Stimulated activated naive B cell treated with anti-CD40 and anti-IgM and Interleukin-4, amounts not matched to agents 10 μg/mL and 1 μg/mL and 100 μg/mL, for 72 hours (primary cell): ENCODE data around the gene HABP4.
A peak's percentile ranks its signal among the peaks of the same experiment; 100 is the strongest.

Experiments used
- ATAC-seq, 2 donors: fragments of 150-1000 bp; cut with Tn5 transposase; replicated peaks; 2 replicates each; pipeline ENCODE4 v1.10.0; 2021; ENCODE audit warnings: moderate library complexity in 1 of 2
- DNase-seq: peaks from one replicate; pipeline ENCODE4 v3.0.0; 2021
- H3K27ac Mint-ChIP-seq: one replicate; pipeline ENCODE4 v1.8.0; 2022; ENCODE audit warnings: mild to moderate bottlenecking, mixed read lengths
- H3K27me3 Mint-ChIP-seq, 2 donors: one replicate each; pipeline ENCODE4 v1.8.0; 2022; ENCODE audit warnings: mixed read lengths in 2 of 2
- H3K36me3 Mint-ChIP-seq, 2 donors: one replicate each; pipeline ENCODE4 v1.8.0; 2022; ENCODE audit warnings: mixed read lengths in 2 of 2, mild to moderate bottlenecking in 1 of 2
- H3K4me1 Mint-ChIP-seq, 2 donors: one replicate each; pipeline ENCODE4 v1.8.0; 2022; ENCODE audit warnings: mixed read lengths in 2 of 2, mild to moderate bottlenecking in 1 of 2
- H3K4me3 Mint-ChIP-seq, 2 donors: one replicate each; pipeline ENCODE4 v1.8.0; 2022; ENCODE audit warnings: mild to moderate bottlenecking in 2 of 2, mixed read lengths in 2 of 2, moderate library complexity in 1 of 2
- H3K9me3 Mint-ChIP-seq, 2 donors: one replicate each; pipeline ENCODE4 v1.8.0; 2022; ENCODE audit warnings: mixed read lengths in 2 of 2, mild to moderate bottlenecking in 1 of 2

HABP4 gene

GRCh38 chr9:96476591-96476990 lies 26.6 kb downstream of the HABP4 start:
- Mint-ChIP-seq H3K4me1 (peaks cover 5 to 7% of the 10 kb centered on the region in 2 donors), H3K36me3 (peaks cover 11 to 20% of the 10 kb centered on the region in 2 donors), H3K27me3 (no peaks in the 10 kb centered on the region), H3K9me3 (no peaks in the 10 kb centered on the region), H3K4me3 (no peak overlapping the region), H3K27ac (no peak overlapping the region)
- ATAC-seq (no peak), DNase-seq (no peak)

GRCh38 chr9:96478829-96479371 lies 28.9 kb downstream of the HABP4 start:
- peaks cover 21 to 28% of the 10 kb centered on the region in 2 donors for H3K36me3 Mint-ChIP-seq
- H3K27me3 Mint-ChIP-seq = no peaks in the 10 kb centered on the region
- H3K9me3 Mint-ChIP-seq = no peaks in the 10 kb centered on the region
- no peak overlapping the region for H3K4me3 Mint-ChIP-seq
- peaks cover 9% of the 10 kb centered on the region in 2 donors for H3K4me1 Mint-ChIP-seq
- ATAC-seq (peak; percentile 89 to 90), DNase-seq (peak; percentile 15)
- peak overlapping the region; percentile 85 for H3K27ac Mint-ChIP-seq

GRCh38 chr9:96480736-96481135 lies 30.8 kb downstream of the HABP4 start:
- Mint-ChIP-seq H3K9me3 (no peaks in the 10 kb centered on the region), H3K36me3 (peaks cover 21 to 37% of the 10 kb centered on the region in 2 donors), H3K4me1 (peaks cover 16 to 27% of the 10 kb centered on the region in 2 donors), H3K27me3 (no peaks in the 10 kb centered on the region), H3K27ac (no peak overlapping the region), H3K4me3 (no peak overlapping the region)
- ATAC-seq (no peak), DNase-seq (no peak)

- no peak for DNase-seq
- Mint-ChIP-seq H3K27ac (no peak overlapping the region), H3K27me3 (no peaks in the 10 kb centered on the region), H3K4me3 (no peak overlapping the region), H3K4me1 (peaks cover 16 to 29% of the 10 kb centered on the region in 2 donors), H3K9me3 (no peaks in the 10 kb centered on the region), H3K36me3 (peaks cover 22 to 45% of the 10 kb centered on the region in 2 donors)
- ATAC-seq = no peak
Measured at GRCh38 chr9:96482476-96482875, 32.5 kb downstream of the HABP4 start.

GRCh38 chr9:96483197-96483596 lies 33.2 kb downstream of the HABP4 start:
- no peaks in the 10 kb centered on the region for H3K9me3 Mint-ChIP-seq
- no peak for DNase-seq
- H3K36me3 Mint-ChIP-seq = peaks cover 27 to 48% of the 10 kb centered on the region in 2 donors
- ATAC-seq = no peak
- peaks cover 16 to 29% of the 10 kb centered on the region in 2 donors for H3K4me1 Mint-ChIP-seq
- no peak overlapping the region for H3K4me3 Mint-ChIP-seq
- no peak overlapping the region for H3K27ac Mint-ChIP-seq
- no peaks in the 10 kb centered on the region for H3K27me3 Mint-ChIP-seq

- peaks cover 31 to 49% of the 10 kb centered on the region in 2 donors for H3K36me3 Mint-ChIP-seq
- H3K4me1 Mint-ChIP-seq = peaks cover 12 to 24% of the 10 kb centered on the region in 2 donors
- H3K4me3 Mint-ChIP-seq = no peak overlapping the region
Measured at GRCh38 chr9:96483733-96484390, 33.9 kb downstream of the HABP4 start.

GRCh38 chr9:96484521-96484931 lies 34.6 kb downstream of the HABP4 start:
- Mint-ChIP-seq H3K4me3 (no peak overlapping the region), H3K9me3 (no peaks in the 10 kb centered on the region), H3K36me3 (peaks cover 38 to 53% of the 10 kb centered on the region in 2 donors), H3K27ac (no peak overlapping the region), H3K4me1 (peaks cover 11 to 23% of the 10 kb centered on the region in 2 donors), H3K27me3 (no peaks in the 10 kb centered on the region)
- peak; percentile 99 for ATAC-seq
- no peak for DNase-seq

More at GRCh38 chr9:96483733-96484390, 33.9 kb downstream of the HABP4 start:
- no peaks in the 10 kb centered on the region for H3K9me3 Mint-ChIP-seq
- ATAC-seq (no peak), DNase-seq (no peak)
- H3K27ac Mint-ChIP-seq = no peak overlapping the region
- H3K27me3 Mint-ChIP-seq = no peaks in the 10 kb centered on the region

- H3K27ac Mint-ChIP-seq = peak overlapping the region; percentile 3
- H3K4me3 Mint-ChIP-seq = no peak overlapping the region
- H3K36me3 Mint-ChIP-seq = peaks cover 42 to 55% of the 10 kb centered on the region in 2 donors
- peaks cover 11 to 23% of the 10 kb centered on the region in 2 donors for H3K4me1 Mint-ChIP-seq
- no peaks in the 10 kb centered on the region for H3K9me3 Mint-ChIP-seq
- ATAC-seq = no peak
- no peaks in the 10 kb centered on the region for H3K27me3 Mint-ChIP-seq
- no peak for DNase-seq
Measured at GRCh38 chr9:96485280-96485679, 35.3 kb downstream of the HABP4 start.

- Mint-ChIP-seq H3K27ac (no peak overlapping the region), H3K36me3 (peaks cover 43 to 61% of the 10 kb centered on the region in 2 donors), H3K27me3 (no peaks in the 10 kb centered on the region), H3K4me1 (peaks cover 11 to 23% of the 10 kb centered on the region in 2 donors), H3K4me3 (no peak overlapping the region), H3K9me3 (no peaks in the 10 kb centered on the region)
- ATAC-seq (no peak), DNase-seq (no peak)
Measured at GRCh38 chr9:96486386-96487028, 36.5 kb downstream of the HABP4 start.

GRCh38 chr9:96487029-96487396 lies 37.0 kb downstream of the HABP4 start:
- Mint-ChIP-seq H3K27me3 (no peaks in the 10 kb centered on the region), H3K36me3 (peaks cover 46 to 65% of the 10 kb centered on the region in 2 donors), H3K27ac (no peak overlapping the region), H3K9me3 (no peaks in the 10 kb centered on the region), H3K4me3 (no peak overlapping the region), H3K4me1 (peaks cover 11 to 23% of the 10 kb centered on the region in 2 donors)
- ATAC-seq = no peak
- no peak for DNase-seq

GRCh38 chr9:96487949-96488348 lies 38.0 kb downstream of the HABP4 start:
- no peaks in the 10 kb centered on the region for H3K9me3 Mint-ChIP-seq
- H3K4me1 Mint-ChIP-seq = peaks cover 9 to 23% of the 10 kb centered on the region in 2 donors
- H3K27ac Mint-ChIP-seq = no peak overlapping the region
- H3K27me3 Mint-ChIP-seq = no peaks in the 10 kb centered on the region
- DNase-seq = no peak
- no peak for ATAC-seq
- no peak overlapping the region for H3K4me3 Mint-ChIP-seq
- peaks cover 40 to 58% of the 10 kb centered on the region in 2 donors for H3K36me3 Mint-ChIP-seq

GRCh38 chr9:96489482-96489979 lies 39.6 kb downstream of the HABP4 start:
- Mint-ChIP-seq H3K27me3 (no peaks in the 10 kb centered on the region), H3K36me3 (peaks cover 33 to 54% of the 10 kb centered on the region in 2 donors), H3K9me3 (no peaks in the 10 kb centered on the region), H3K27ac (no peak overlapping the region), H3K4me1 (peaks cover 3 to 14% of the 10 kb centered on the region in 2 donors), H3K4me3 (no peak overlapping the region)
- DNase-seq (no peak), ATAC-seq (no peak)

- no peak overlapping the region for H3K27ac Mint-ChIP-seq
- ATAC-seq (no peak), DNase-seq (no peak)
- no peak overlapping the region for H3K4me3 Mint-ChIP-seq
- peaks cover 33 to 48% of the 10 kb centered on the region in 2 donors for H3K36me3 Mint-ChIP-seq
- H3K9me3 Mint-ChIP-seq = no peaks in the 10 kb centered on the region
- no peaks in the 10 kb centered on the region for H3K27me3 Mint-ChIP-seq
- peaks cover 0 to 3% of the 10 kb centered on the region in 2 donors for H3K4me1 Mint-ChIP-seq
Measured at GRCh38 chr9:96490534-96491078, 40.6 kb downstream of the HABP4 start.

- H3K27ac Mint-ChIP-seq = no peak overlapping the region
- peaks cover 30 to 48% of the 10 kb centered on the region in 2 donors for H3K36me3 Mint-ChIP-seq
- no peaks in the 10 kb centered on the region for H3K9me3 Mint-ChIP-seq
- no peaks in the 10 kb centered on the region for H3K4me1 Mint-ChIP-seq
- DNase-seq (no peak), ATAC-seq (no peak)
- no peak overlapping the region for H3K4me3 Mint-ChIP-seq
- H3K27me3 Mint-ChIP-seq = no peaks in the 10 kb centered on the region
Measured at GRCh38 chr9:96491079-96491879, 41.3 kb downstream of the HABP4 start.
